DMS153 (cell line): Measurements from ENCODE around the gene MPDU1.
A peak's percentile ranks its signal among the peaks of the same experiment; 100 is the strongest.
"Not testable (repeated sequence)": the region's sequence is repeated elsewhere in the genome, so short reads cannot be mapped to it uniquely, and the experiment has no call there.

Experiments used
- DNase-seq: peaks from one replicate; lab custom pipeline; 2025; lab: John Stamatoyannopoulos, UW

MPDU1 gene

DNA sequence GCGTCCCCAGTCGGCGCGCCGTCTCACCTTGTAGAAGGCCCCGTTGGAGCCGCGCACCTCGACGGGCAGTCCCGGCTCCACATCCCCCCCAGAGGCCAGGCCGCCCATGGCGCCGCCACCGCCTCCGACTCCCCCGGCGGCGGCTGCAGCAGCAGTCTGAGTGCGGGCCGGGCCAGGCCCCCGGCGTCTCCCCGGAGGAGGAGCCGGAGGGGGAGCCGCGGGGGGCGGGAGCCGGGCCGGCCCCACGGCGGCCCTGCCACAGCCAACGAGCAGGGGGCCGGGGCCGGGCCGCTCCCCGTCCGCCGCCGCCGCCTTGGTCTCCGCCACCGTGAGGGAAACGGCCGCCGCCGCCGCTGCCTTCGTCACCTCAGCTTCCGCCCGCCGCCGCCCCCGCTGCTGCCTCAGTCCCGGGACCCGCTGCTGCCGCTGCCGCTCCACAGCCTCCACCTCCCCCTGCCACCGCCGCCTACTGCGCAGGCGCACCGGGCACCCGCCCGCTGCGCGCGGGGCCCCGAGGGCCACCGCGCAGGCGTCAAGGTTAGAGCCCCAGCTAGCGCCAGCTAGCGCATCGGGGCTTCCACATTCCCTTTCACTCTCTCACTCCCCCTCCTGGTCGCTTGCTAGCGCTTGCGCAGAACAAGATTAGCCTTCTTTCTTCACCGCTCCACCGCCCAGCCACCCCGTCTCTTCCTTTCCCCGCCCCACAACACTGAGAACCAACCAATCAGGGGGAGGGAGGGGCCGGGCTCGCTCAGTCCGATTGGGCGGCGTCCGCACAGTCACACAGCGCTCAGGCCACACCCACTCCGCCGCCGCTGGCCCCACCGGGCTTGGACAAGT lies 31.0 kb downstream of the MPDU1 start, which contains the start of gene FXR2:
Gene FXR2 (minus strand): TSS at position 473 of the 840 bp plus-strand sequence. CDS start 365 bp downstream, at position 108.
- DNase-seq: peak; percentile 96

DNA sequence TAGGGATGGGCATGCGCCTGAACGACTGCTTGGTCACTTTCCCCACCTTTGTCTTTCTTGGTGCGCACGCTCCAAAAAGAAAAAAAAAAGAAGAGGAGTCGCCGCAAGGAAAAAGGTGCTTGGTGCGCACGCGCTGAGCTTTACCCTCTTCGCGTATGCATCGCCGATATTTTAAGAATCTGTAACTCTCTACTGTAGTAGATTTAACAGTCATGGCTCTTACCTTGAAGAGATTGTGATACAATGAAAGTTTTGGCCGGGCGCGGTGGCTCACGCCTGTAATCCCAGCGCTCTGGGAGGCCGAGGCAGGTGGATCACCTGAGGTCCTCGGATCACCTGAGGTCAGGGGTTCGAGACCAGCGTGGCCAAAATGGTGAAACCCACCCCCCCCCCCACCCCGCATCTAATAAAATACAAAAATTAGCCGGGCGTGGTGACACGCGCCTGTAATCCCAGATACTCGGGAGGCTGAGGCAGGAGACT lies 31.7 kb downstream of the MPDU1 start:
- DNase-seq: no peak

DNA sequence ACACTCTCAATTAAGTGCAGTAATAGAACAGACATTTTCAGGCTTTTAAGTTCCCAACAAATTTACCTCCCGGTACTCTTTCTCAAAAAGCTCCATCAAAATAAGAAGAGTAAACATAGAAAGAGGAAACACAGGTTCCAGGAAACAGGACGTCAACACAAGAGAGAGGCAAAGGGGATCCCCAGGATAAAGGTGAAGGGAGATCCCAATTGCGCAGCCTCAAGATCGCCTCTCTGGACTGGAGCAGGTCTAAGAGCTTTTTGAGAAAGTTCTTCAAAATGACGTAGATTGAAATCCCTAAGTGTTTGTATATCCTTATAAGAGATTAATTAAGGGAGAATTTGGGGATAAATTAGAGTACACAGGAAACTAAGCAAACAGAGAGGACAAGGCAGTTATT lies 35.0 kb downstream of the MPDU1 start:
- no peak for DNase-seq

DNA sequence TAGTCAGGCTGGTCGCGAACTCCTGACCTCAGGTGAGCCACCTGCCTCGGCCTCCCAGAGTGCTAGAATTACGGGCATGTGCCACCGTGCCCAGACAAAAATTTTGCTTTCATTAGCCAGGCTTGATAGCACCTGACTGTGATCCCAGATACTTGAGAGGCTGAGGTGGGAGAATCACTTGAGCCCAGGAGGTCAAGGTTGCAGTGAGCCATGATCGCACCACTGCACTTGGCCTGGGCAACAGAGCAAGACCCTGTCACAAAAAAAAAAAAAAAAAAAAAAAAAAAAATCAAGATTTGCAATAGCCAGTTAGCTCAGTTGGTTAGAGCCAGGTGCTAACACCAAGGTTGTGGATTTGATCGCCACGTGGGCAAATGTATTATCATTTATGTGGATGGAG lies 37.2 kb downstream of the MPDU1 start:
- DNase-seq: no peak

DNA sequence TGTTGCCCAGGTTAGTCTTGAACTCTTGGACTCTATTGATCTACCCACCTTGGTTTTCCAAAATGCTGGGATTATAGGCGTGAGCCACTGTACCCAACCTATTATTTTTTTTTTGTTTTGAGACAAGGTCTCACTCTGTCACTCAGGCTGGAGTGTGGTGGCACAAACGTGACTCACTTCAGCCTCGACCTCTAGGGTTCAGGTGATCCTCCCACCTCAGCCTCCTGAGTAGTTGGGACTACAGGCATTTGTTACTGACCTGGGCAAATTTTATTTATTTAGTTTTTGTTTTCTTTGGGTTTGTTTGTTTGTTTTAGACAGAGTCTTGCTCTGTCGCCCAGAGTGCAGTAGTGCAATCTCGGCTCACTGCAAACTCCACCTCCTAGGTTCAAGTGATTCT lies 40.0 kb downstream of the MPDU1 start:
- DNase-seq: no peak

DNA sequence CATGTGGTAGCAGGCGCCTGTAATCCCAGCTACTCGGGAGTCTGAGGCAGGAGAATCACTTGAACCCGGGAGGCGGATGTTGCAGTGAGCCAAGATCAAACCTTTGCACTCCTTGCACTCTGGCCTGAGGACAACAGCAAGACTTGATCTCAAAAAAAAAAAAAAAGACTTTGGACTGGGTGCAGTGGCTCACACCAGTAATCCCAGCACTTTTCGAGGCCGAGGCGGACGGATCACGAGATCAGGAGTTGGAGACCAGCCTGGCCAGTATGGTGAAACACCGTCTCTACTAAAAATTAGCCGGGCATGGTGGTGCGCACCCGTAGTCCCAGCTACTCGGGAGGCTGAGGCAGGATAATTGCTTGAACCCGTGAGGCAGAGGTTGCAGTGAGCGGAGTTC lies 42.1 kb downstream of the MPDU1 start:
- not testable (repeated sequence) for DNase-seq

DNA sequence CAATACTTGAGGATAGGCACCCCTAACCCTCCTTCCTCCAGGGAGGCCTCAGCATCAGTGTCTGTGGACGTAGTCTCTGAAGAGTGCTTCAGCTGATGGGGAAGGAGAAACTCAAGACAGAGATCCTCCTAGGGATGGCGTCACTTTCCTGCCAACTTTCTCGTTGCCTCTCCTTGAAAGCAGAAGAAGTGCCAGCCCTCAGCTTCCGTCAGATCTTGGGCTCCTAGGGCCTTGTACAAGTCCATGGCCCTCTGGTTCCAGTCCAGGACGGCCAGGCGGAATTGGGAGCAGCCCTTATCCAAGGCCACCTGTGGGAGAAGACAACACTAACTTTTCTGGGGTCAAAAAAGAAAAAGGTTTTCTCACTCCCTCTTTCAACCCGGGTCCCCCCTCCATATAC lies 42.7 kb downstream of the MPDU1 start:
- no peak for DNase-seq

DNA sequence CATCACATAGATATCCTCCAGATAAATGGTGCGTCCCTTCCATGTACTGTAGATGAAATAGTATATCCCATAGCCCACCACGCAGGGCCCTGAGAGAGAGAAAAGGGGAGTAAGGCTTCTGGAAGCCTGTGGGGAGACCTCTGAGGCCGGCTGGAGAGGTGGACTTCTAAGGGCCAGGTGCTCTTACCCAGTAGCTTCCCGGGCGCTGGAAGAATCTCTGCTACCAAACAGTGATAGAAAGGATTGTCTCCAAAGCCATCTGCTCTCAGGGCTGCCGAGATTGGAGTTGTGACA lies 43.3 kb downstream of the MPDU1 start:
- no peak for DNase-seq

DNA sequence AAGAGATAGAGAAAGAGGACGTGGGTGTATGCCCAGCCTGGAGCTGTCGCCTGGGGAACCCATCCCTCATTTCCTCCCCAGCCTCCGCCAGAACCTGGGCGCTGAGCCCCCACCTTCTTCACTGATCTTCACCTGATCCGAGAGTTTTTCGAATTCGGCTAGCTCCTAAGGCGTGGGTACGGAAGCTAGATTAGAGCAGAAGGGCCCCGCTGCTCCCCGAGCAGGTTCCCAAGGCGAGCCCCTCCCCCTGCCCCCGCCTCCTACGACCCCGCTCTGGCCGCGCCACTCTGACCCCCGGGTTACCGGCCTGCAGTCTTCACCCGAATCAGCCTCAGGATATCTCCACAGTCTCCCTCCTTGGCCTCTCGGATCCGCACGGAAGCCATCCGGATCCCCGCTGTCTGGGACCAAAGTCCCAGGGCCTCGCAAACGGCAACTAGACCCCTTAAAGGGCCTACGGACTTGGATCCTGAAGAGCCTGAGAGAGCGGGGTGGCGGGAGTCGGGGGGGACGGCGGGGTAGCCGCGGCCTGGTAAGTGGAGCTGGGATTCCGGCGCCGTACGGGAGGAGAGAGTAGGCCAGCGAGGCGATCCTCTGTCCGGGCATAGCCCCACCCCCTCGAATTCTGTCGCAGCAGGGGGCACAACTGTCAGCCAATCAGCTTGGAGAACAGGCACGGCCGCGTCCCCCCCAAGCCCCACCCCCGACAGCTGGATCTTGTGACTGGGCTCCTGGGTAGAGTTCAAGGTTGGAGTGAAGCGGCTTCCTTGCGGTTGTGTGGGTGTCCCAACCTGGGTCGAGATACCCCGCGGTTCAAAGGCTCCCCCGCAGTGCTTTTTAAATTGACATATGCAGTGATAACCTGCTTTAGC lies 43.8 kb downstream of the MPDU1 start, which contains the start of gene SAT2:
Gene SAT2 (minus strand): TSS at position 572 of the 872 bp plus-strand sequence. CDS start 186 bp downstream, at position 386.
- DNase-seq: peak; percentile 36

DNA sequence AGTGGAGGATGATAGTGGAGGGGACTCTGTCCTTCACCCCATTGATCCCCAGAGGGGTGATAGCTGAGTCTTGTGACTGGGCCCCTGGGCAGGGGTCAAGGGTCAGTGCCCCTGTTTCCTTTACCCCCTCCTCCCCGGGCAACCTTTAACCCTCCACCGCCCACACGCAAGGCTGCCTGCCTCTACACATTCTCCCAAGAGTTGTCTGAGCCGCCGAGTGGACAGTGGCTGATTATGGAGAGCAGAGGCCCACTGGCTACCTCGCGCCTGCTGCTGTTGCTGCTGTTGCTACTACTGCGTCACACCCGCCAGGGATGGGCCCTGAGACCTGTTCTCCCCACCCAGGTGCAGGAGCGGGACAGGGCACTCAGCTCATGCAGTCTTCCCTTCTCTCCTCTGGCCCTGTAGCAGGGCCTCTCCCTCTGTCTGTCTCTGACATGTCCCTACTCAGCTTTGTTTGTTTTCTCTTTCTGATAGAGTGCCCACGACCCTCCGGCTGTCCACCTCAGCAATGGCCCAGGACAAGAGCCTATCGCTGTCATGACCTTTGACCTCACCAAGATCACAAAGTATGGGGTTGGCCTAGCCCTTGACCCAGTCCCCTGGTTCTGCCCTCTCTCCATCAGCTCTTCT lies 46.4 kb downstream of the MPDU1 start, which contains the start of gene SHBG:
Gene SHBG (plus strand): TSS at position 197 of the 633 bp plus-strand sequence. CDS start 38 bp downstream, at position 235.
- no peak for DNase-seq

DNA sequence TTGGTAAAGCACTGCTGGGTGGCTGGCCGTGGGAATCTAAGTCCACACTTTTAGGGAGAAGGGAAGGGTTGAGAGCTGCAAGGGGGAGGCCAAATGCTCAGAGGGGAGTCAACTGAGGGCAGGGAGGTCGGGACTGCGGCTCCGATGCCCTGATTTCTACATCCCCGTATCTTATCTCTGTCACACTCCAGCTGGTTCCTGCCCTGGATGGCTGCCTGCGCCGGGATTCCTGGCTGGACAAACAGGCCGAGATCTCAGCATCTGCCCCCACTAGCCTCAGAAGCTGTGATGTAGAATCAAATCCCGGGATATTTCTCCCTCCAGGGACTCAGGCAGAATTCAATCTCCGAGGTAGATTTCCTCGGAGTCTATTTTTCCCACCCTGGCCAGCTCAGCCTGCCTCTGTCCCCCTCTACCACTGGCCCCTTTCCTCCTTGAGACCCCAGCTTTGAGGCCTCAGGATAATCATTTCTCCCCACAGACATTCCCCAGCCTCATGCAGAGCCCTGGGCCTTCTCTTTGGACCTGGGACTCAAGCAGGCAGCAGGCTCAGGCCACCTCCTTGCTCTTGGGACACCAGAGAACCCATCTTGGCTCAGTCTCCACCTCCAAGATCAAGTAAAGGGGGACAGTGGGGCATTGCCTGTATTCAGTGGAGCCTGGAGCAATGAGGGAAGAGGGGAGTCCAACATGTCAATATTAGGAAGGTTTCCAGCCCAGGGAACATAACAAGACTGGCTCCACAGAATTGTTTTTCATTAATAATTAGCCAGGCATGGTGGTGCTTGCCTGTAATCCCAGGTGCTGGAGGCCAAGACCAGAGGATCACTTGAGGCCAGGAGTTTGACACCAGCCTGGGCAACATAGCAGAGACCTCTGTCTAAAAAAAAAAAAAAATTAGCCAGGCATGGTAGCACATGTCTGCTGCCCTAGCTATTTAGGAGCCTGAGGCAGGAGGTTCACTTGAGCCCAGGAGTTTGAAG lies 48.0 kb downstream of the MPDU1 start:
- no peak for DNase-seq

DNA sequence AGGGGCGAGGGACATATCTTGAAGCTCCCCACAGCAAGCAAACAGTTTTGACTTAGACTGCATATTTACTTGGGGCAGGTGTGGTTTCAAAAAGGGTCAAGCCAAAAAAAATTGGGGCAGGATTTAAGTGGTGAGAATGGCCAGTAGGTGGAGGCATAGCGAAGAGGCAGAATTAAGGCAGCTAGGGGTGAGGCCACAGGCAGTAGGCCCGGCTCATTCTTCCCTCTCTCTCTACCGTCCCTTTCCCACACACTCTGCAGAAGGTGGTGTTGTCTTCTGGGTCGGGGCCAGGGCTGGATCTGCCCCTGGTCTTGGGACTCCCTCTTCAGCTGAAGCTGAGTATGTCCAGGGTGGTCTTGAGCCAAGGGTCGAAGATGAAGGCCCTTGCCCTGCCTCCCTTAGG lies 48.8 kb downstream of the MPDU1 start:
- no peak for DNase-seq

DNA sequence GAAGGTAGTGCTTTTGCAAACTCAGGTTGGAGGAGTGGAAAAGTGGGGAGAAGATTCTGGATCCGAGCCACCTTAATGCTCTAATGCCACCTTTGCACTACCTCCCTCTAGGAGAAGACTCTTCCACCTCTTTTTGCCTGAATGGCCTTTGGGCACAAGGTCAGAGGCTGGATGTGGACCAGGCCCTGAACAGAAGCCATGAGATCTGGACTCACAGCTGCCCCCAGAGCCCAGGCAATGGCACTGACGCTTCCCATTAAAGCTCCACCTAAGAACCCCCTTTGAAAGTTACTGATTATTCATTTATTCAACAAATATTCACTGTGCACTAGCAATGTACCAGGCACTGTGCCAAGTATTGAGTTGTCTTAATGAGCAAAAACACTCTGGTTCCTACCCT lies 49.4 kb downstream of the MPDU1 start:
- DNase-seq: no peak

DNA sequence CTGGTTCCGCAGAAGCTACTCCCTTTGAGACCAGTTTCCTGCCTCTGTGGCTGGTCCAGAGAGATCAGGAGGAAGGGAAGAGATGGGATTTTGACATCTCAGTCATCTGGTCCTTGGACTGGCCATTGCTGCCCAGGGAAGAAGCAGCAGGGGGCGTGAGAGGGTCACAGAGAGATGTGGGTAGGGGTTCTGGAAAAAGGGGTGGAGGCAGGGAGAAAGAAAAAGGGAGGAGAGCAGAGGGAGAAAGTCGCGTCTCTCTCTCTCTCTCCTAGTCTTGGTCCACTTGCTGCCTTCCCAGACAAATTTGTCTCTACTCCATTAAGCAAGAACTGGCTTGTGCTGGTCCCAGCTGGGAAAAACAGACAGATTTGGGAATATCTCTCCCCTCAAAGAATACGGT lies 50.7 kb downstream of the MPDU1 start:
- no peak for DNase-seq

DNA sequence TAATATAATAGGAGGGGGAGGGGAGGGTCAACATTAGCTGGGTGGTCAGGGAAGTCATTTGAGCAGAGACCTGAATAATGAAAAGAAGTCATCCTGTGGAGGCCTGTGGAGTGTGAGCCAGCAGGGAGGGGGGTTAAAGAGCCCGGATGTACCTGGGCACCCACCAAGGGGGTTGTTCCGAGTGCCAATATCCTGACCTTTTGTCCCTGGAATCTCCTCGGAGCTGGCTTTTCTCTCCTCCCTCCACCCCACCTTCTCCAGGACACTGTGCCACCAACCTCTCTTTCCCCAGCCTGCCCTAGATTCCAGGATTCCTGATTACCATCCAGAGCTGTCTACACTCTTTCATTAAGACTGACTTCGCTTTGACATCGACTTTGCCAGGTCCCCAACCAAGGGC lies 52.5 kb downstream of the MPDU1 start:
- DNase-seq: no peak
